ENCODE measurements around the gene TCFL5. TPM values are rescaled to one million over a fixed set of nuclear protein-coding genes. Genes with fewer than 3 reads are reported as not detected.

Gene TCFL5
- total and polyA plus RNA-seq, 12 donors = 2.5 to 8.3 (median 6.4) TPM

DNA sequence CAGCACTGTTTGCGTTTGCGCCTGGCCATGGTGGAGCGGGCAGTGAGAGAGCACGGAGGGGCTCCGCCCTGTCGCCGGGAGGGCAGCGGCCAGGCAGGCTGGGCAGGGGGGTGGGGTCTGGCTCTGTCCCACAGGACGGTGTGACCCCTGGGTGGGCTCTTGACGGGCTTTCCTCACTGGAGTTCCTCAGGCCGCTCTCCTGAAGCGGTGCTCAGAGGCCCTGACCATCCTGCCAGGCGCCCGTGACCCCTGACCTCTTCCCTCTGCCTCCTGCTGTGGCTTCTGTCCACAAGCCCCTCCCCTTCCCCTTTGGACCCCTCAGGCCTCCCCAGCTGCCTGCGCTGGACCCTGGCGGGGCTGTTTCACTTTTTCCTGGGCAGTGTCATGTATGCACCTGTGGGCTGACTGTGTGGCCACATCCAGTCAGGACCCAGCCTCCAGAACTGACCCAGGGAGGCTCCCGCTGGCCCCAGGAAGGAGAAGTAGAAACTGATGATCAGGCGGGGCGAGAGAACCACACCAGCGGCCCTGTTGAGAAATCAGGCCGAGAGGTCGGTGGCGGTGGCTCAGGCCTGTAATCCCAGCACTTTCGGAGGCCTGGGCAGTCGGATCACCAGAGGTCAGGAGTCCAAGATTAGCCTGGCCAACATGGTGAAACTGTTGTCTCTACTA lies 55.8 kb downstream of the TCFL5 start:
- peak overlapping the region; percentile 72 to 100 (median 95) for H3K4me3 ChIP-seq
- no peak for DNase-seq
- TF ChIP-seq, protein P1, sequence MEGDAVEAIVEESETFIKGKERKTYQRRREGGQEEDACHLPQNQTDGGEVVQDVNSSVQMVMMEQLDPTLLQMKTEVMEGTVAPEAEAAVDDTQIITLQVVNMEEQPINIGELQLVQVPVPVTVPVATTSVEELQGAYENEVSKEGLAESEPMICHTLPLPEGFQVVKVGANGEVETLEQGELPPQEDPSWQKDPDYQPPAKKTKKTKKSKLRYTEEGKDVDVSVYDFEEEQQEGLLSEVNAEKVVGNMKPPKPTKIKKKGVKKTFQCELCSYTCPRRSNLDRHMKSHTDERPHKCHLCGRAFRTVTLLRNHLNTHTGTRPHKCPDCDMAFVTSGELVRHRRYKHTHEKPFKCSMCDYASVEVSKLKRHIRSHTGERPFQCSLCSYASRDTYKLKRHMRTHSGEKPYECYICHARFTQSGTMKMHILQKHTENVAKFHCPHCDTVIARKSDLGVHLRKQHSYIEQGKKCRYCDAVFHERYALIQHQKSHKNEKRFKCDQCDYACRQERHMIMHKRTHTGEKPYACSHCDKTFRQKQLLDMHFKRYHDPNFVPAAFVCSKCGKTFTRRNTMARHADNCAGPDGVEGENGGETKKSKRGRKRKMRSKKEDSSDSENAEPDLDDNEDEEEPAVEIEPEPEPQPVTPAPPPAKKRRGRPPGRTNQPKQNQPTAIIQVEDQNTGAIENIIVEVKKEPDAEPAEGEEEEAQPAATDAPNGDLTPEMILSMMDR (IDR thresholded peaks at IDR 0.05) = no peak
- ATAC-seq = peak in 4 of 8 donors; percentile 2 to 8 (median 4)
- H3K27ac ChIP-seq = peak overlapping the region in 9 of 10 donors; percentile 80 to 96 (median 87)
- H3K9me3 ChIP-seq = no peaks in the 10 kb centered on the region
- intact Hi-C loops (cut with DNase I) = loop anchor here in 6 of 10 donors (5.0 to 10.0 kb wide), 3 partner anchors 139 to 304 kb away; no protein-coding TSS in a partner anchor
- no peaks in the 10 kb centered on the region for H3K27me3 ChIP-seq
- peaks cover 4 to 51% (median 31%) of the 10 kb centered on the region in 9 donors for H3K36me3 ChIP-seq
- peaks cover 19 to 66% (median 59%) of the 10 kb centered on the region in 9 donors for H3K4me1 ChIP-seq
- 30 to 40% methylated on average over 25 of the region's 25 CpGs for WGBS, 2 donors

- TF ChIP-seq, protein P1 (IDR thresholded peaks at IDR 0.05) = no peak
- ATAC-seq (peak in 4 of 8 donors; percentile 4 to 53 (median 26)), DNase-seq (no peak)
- H3K4me3 ChIP-seq = peak overlapping the region; percentile 72 to 100 (median 95)
- no peaks in the 10 kb centered on the region for H3K27me3 ChIP-seq
- peaks cover 4 to 51% (median 31%) of the 10 kb centered on the region in 9 donors for H3K36me3 ChIP-seq
- H3K27ac ChIP-seq = peak overlapping the region; percentile 66 to 96 (median 86)
- intact Hi-C loops (cut with DNase I) = loop anchor here in 6 of 10 donors (5.0 to 10.0 kb wide), 3 partner anchors 138 to 303 kb away; no protein-coding TSS in a partner anchor
- H3K9me3 ChIP-seq = no peaks in the 10 kb centered on the region
- peaks cover 19 to 68% (median 59%) of the 10 kb centered on the region in 9 donors for H3K4me1 ChIP-seq
- WGBS, 2 donors = 0% methylated on average over 42 to 58 of the region's 58 CpGs
These were observed 56.4 kb downstream of the TCFL5 start for GRCh38 chr20:62805155-62805710.

DNA sequence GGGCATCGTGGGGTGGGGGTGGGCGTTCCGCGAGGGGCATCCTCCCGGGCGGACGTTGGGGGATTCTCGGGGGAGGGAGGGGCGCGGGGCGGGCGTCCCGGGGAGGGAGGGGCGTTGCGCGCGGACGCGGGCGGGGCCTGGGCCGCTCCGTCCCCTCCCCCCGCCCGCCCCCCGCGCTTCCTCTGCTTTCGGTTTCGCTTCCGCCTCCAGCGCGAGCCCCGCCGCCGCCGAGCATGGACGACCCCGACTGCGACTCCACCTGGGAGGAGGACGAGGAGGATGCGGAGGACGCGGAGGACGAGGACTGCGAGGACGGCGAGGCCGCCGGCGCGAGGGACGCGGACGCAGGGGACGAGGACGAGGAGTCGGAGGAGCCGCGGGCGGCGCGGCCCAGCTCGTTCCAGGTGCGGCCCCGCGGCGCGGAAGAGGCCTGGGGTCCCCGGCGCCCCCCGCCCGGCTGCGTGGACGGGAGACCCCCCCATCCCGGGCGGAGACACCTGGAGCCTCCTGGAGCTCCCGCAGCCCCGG lies 56.9 kb downstream of the TCFL5 start, which contains the start of gene OGFR:
Gene OGFR, plus strand, starts transcription at position 209 of the 528 bp plus-strand sequence. Its CDS starts 25 bp downstream, at position 234.
- Histone ChIP-seq H3K27me3 (no peaks in the 10 kb centered on the region), H3K9me3 (no peaks in the 10 kb centered on the region), H3K4me1 (peaks cover 19 to 68% (median 59%) of the 10 kb centered on the region in 9 donors), H3K36me3 (peaks cover 0 to 51% (median 28%) of the 10 kb centered on the region in 9 donors), H3K27ac (peak within 1 kb of the TSS; percentile 66 to 96 (median 86)), H3K4me3 (peak within 1 kb of the TSS; percentile 72 to 100 (median 95))
- WGBS, 2 donors = 0 to 1% methylated on average over 42 to 74 of the region's 77 CpGs
- DNase-seq (peak; percentile 70 to 74), ATAC-seq (peak in 5 of 8 donors; percentile 15 to 75 (median 49))
- TF ChIP-seq, protein P1 (IDR thresholded peaks at IDR 0.05) = no peak
- intact Hi-C loops (cut with DNase I) = loop anchor here in 6 of 10 donors (5.0 to 10.0 kb wide), 3 partner anchors 137 to 302 kb away; no protein-coding TSS in a partner anchor

- WGBS, 2 donors = 20 to 23% methylated on average over 25 of the region's 25 CpGs
- no peaks in the 10 kb centered on the region for H3K9me3 ChIP-seq
- ATAC-seq = peak in 1 of 8 donors; percentile 1
- H3K27ac ChIP-seq = peak overlapping the region in 9 of 10 donors; percentile 80 to 96 (median 87)
- H3K4me1 ChIP-seq = peaks cover 19 to 68% (median 59%) of the 10 kb centered on the region in 9 donors
- no peaks in the 10 kb centered on the region for H3K27me3 ChIP-seq
- H3K4me3 ChIP-seq = peak overlapping the region; percentile 72 to 100 (median 95)
- intact Hi-C loops (cut with DNase I) = loop anchor here in 1 of 10 donors (10.0 kb wide), 1 partner anchor 299 kb away; no protein-coding TSS in a partner anchor
- H3K36me3 ChIP-seq = peaks cover 0 to 51% (median 24%) of the 10 kb centered on the region in 9 donors
- DNase-seq = no peak
- TF ChIP-seq, protein P1 (IDR thresholded peaks at IDR 0.05) = no peak
These were observed 57.5 kb downstream of the TCFL5 start for GRCh38 chr20:62804021-62804626.

All from heart right ventricle (tissue), 16 donors.